ENCODE measurements around the gene UFD1. TPM values are rescaled to one million over a fixed set of nuclear protein-coding genes. Genes with fewer than 3 reads are reported as not detected.

Gene UFD1
- total RNA-seq, 1 donor from 2014 or later, result 41.8 TPM

DNA sequence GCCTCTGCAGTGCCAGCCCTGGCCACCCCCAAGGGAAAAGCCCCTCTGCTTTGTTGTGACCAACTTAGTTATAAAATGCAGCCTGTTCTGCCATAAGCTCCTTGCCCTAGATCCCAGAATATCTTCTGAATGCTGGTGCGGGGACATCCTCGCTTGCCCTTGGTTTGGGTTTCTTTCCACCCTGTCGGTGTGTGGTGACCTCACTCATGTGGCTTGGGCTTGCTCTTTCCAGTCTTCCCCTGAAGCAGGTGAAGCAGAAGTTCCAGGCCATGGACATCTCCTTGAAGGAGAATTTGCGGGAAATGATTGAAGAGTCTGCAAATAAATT is 28.5 kb upstream of the UFD1 start:
- Histone ChIP-seq H3K27me3 (ENCODE audit: low read depth) (no peaks in the 10 kb centered on the region), H3K27ac (replicated peaks) (no peak overlapping the region), H3K4me3 (no peak overlapping the region), H3K36me3 (no peaks in the 10 kb centered on the region), H3K9me3 (replicated peaks) (no peaks in the 10 kb centered on the region), H3K4me1 (no peaks in the 10 kb centered on the region)
- DNase-seq, result no peak
- TF ChIP-seq, protein P1, sequence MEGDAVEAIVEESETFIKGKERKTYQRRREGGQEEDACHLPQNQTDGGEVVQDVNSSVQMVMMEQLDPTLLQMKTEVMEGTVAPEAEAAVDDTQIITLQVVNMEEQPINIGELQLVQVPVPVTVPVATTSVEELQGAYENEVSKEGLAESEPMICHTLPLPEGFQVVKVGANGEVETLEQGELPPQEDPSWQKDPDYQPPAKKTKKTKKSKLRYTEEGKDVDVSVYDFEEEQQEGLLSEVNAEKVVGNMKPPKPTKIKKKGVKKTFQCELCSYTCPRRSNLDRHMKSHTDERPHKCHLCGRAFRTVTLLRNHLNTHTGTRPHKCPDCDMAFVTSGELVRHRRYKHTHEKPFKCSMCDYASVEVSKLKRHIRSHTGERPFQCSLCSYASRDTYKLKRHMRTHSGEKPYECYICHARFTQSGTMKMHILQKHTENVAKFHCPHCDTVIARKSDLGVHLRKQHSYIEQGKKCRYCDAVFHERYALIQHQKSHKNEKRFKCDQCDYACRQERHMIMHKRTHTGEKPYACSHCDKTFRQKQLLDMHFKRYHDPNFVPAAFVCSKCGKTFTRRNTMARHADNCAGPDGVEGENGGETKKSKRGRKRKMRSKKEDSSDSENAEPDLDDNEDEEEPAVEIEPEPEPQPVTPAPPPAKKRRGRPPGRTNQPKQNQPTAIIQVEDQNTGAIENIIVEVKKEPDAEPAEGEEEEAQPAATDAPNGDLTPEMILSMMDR (IDR thresholded peaks at IDR 0.05; ENCODE audit: borderline replicate concordance), result no peak
- intact Hi-C loops (cut with micrococcal nuclease), result no loop called here

DNA sequence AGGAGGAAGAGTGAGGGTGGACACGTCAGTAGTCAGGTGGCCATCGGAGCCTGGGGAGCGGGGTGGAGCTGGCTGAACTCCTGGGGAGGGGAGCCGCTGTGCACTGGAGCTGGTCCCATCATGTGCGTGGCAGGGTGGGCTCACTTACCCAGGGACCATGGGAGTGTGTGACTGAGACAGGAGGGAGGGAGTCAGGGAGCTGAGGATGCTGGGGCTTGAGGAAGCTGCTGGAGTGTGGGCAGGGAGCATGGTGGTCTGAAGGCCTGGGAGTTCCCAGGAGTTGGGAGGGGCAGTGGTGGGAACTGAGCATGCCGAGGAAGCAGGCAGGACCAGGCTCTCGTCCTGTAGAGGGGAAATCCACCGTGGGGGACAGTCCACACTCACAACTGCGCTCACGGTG is 27.2 kb upstream of the UFD1 start:
- intact Hi-C loops (cut with micrococcal nuclease), result no loop called here
- no peak for DNase-seq

DNA sequence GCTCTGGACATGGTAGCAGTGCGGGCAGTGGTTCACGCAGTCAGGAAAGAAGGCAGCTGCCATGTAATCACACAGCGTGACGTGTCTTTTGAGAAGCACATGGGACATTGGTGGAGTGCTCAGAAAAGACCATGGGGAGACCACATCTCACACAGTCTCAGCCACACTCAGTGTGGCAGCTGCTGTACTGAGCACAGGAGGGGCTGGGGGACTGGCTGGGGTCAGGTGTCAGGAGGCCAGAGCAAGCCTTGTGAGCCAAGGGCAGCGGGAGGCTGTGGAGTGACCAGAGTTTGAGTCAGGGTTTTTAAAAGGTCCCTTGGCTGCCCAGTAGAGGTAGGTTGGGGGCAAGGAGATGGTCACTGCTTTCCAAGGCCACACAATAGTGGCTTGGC is 26.7 kb upstream of the UFD1 start:
- TF ChIP-seq, protein P1 (IDR thresholded peaks at IDR 0.05; ENCODE audit: borderline replicate concordance), result no peak
- DNase-seq, result no peak
- H3K36me3 ChIP-seq, result no peaks in the 10 kb centered on the region
- no peaks in the 10 kb centered on the region for H3K27me3 ChIP-seq (ENCODE audit: low read depth)
- H3K4me3 ChIP-seq, result no peak overlapping the region
- H3K9me3 ChIP-seq (replicated peaks), result no peaks in the 10 kb centered on the region
- no peaks in the 10 kb centered on the region for H3K4me1 ChIP-seq
- no peak overlapping the region for H3K27ac ChIP-seq (replicated peaks)
- intact Hi-C loops (cut with micrococcal nuclease), result no loop called here

More for the DNA sequence above, 27.2 kb upstream of the UFD1 start:
- no peaks in the 10 kb centered on the region for H3K27me3 ChIP-seq (ENCODE audit: low read depth)
- no peak overlapping the region for H3K4me3 ChIP-seq
- no peak overlapping the region for H3K27ac ChIP-seq (replicated peaks)
- H3K36me3 ChIP-seq, result no peaks in the 10 kb centered on the region
- H3K4me1 ChIP-seq, result no peaks in the 10 kb centered on the region
- H3K9me3 ChIP-seq (replicated peaks), result no peaks in the 10 kb centered on the region
- TF ChIP-seq, protein P1 (IDR thresholded peaks at IDR 0.05; ENCODE audit: borderline replicate concordance), result no peak

DNA sequence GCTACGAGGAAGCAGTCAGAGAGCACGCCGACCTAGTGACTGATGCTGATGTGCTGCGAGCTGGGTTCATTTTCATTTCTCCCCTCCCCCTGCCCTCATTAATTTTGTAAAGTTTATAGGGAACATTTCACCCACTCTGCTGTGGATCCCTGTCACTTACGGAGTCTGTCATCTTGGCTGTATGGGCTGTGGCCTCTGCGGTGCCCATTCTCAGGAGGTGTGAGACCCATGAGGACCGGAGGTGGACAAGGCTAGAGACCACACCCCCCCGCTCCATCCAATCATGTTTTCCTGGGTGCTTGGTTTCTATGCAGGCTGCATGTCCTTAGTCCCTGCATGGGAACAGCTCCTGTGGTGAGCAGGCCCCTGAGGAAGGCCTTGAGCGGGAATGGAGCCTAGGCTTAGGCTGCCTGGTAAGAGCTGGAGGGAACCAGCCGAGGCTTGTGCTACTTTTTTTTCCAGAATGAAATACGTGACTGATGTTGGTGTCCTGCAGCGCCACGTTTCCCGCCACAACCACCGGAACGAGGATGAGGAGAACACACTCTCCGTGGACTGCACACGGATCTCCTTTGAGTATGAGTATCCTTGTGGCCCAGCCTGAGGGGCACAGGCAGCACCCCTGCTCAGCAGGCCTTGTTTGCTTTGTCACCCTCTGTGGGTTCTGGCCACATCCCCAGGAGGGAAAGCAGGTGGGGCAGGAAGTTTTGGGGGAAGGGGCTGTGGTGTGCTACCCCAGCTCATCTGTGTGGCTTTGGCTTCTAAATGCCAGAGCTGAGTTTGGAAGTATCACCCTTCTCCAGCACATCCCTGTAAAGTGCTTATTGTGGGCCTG is 26.1 kb upstream of the UFD1 start:
- H3K27ac ChIP-seq (replicated peaks), result no peak overlapping the region
- DNase-seq, result no peak
- TF ChIP-seq, protein P1 (IDR thresholded peaks at IDR 0.05; ENCODE audit: borderline replicate concordance), result no peak
- H3K9me3 ChIP-seq (replicated peaks), result no peaks in the 10 kb centered on the region
- no peaks in the 10 kb centered on the region for H3K4me1 ChIP-seq
- H3K36me3 ChIP-seq, result no peaks in the 10 kb centered on the region
- H3K4me3 ChIP-seq, result no peak overlapping the region
- H3K27me3 ChIP-seq (ENCODE audit: low read depth), result no peaks in the 10 kb centered on the region
- intact Hi-C loops (cut with micrococcal nuclease), result no loop called here

DNA sequence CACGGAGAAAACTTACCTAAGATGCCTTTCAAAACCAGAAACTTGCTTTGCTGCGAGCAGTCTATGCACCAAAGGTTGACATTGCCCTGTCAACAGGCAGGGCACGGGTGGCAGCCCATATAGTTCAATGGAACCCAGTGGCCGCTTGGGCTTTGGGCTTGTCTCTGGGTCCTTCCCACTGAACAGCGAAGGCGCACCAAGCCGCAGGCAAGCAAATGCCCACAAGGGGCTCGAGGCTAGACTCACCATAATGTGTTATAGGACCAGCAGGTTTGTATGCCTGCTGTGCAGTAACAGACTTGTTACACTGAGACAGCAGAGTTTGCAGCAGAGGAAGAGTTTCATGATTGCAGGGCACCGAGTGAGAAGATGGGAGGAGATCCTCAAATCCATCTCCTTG is 24.9 kb upstream of the UFD1 start:
- Histone ChIP-seq H3K9me3 (replicated peaks) (no peaks in the 10 kb centered on the region), H3K4me1 (no peaks in the 10 kb centered on the region), H3K4me3 (no peak overlapping the region), H3K27ac (replicated peaks) (no peak overlapping the region), H3K36me3 (no peaks in the 10 kb centered on the region), H3K27me3 (ENCODE audit: low read depth) (no peaks in the 10 kb centered on the region)
- intact Hi-C loops (cut with micrococcal nuclease), result no loop called here
- DNase-seq, result no peak
- TF ChIP-seq, protein P1 (IDR thresholded peaks at IDR 0.05; ENCODE audit: borderline replicate concordance), result no peak

Measured in left ventricle myocardium inferior (tissue), 1 donor.